ENCODE measurements around the gene PET117.
"Not testable (repeated sequence)": the region's sequence is repeated elsewhere in the genome, so short reads cannot be mapped to it uniquely, and the experiment has no call there.

Gene PET117

GRCh38 chr20:18174906-18175683, 37.4 kb downstream of the PET117 start:
- Histone ChIP-seq H3K27me3 (ENCODE audit: low read depth) (no peaks in the 10 kb centered on the region), H3K4me1 (peaks cover 5% of the 10 kb centered on the region; the same call in 1 of the 2 replicates), H3K4me3 (no peak overlapping the region), H3K9me3 (no peaks in the 10 kb centered on the region; the same call in 1 of the 2 replicates), H3K36me3 (replicated peaks) (peaks cover 2% of the 10 kb centered on the region; the same call in 1 of the 2 replicates)
- no peak for DNase-seq (ENCODE audit: low spot score in 2 of 2)
- in situ Hi-C loops (cut with MboI; ENCODE audit: low sequenced_read_pairs): no loop called here

- H3K4me1 ChIP-seq: peaks cover 5% of the 10 kb centered on the region; the same call in 1 of the 2 replicates
- no peaks in the 10 kb centered on the region for H3K27me3 ChIP-seq (ENCODE audit: low read depth)
- DNase-seq (ENCODE audit: low spot score in 2 of 2): no peak
- in situ Hi-C loops (cut with MboI; ENCODE audit: low sequenced_read_pairs): no loop called here
- H3K4me3 ChIP-seq: no peak overlapping the region
- H3K36me3 ChIP-seq (replicated peaks): peaks cover 10% of the 10 kb centered on the region
- peaks cover 6% of the 10 kb centered on the region for H3K9me3 ChIP-seq
These were observed 38.7 kb downstream of the PET117 start for GRCh38 chr20:18176318-18176785.

GRCh38 chr20:18180366-18180765, 42.7 kb downstream of the PET117 start:
- H3K27me3 ChIP-seq (ENCODE audit: low read depth); in situ Hi-C loops (cut with MboI; ENCODE audit: low sequenced_read_pairs); H3K4me1 ChIP-seq; H3K9me3 ChIP-seq; DNase-seq (ENCODE audit: low spot score in 2 of 2); H3K4me3 ChIP-seq: not testable (repeated sequence)
- peaks cover 27% of the 10 kb centered on the region for H3K36me3 ChIP-seq (replicated peaks)

GRCh38 chr20:18180815-18181214, 43.2 kb downstream of the PET117 start:
- no peak overlapping the region for H3K4me3 ChIP-seq
- H3K27me3 ChIP-seq (ENCODE audit: low read depth): no peaks in the 10 kb centered on the region
- H3K36me3 ChIP-seq (replicated peaks): peaks cover 28% of the 10 kb centered on the region
- DNase-seq (ENCODE audit: low spot score in 2 of 2): no peak
- in situ Hi-C loops (cut with MboI; ENCODE audit: low sequenced_read_pairs): no loop called here
- peaks cover 6% of the 10 kb centered on the region for H3K9me3 ChIP-seq
- peaks cover 5% of the 10 kb centered on the region; the same call in 1 of the 2 replicates for H3K4me1 ChIP-seq

DNA sequence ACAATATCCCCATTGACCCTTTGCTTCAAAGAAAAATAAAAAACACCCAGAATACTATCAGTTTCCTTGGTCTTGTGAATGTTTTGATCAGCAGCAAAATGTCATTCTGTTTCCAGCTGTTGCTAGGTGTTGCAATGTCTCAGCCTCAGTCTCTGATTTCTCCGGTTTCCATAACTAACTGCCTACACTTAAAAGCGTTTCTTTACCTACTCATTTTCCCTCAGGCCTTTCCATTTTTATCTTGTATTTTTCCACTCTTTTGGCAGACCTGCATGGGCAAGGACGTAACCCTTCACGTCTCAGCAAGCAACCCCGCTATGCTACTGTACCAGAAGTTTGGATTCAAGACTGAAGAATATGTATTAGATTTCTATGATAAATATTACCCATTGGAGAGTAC, 49.4 kb downstream of the PET117 start:
- H3K4me3 ChIP-seq: no peak overlapping the region
- H3K9me3 ChIP-seq: no peaks in the 10 kb centered on the region
- in situ Hi-C loops (cut with MboI; ENCODE audit: low sequenced_read_pairs): no loop called here
- H3K4me1 ChIP-seq: no peaks in the 10 kb centered on the region
- no peak for DNase-seq (ENCODE audit: low spot score in 2 of 2)
- H3K27me3 ChIP-seq (ENCODE audit: low read depth): no peaks in the 10 kb centered on the region
- H3K36me3 ChIP-seq (replicated peaks): peaks cover 33% of the 10 kb centered on the region

GRCh38 chr20:18188434-18188833, 50.8 kb downstream of the PET117 start:
- Histone ChIP-seq H3K27me3 (ENCODE audit: low read depth) (no peaks in the 10 kb centered on the region), H3K36me3 (replicated peaks) (peaks cover 27% of the 10 kb centered on the region), H3K4me3 (no peak overlapping the region), H3K9me3 (no peaks in the 10 kb centered on the region), H3K4me1 (no peaks in the 10 kb centered on the region)
- DNase-seq (ENCODE audit: low spot score in 2 of 2): no peak
- in situ Hi-C loops (cut with MboI; ENCODE audit: low sequenced_read_pairs): no loop called here

- H3K4me1 ChIP-seq: no peaks in the 10 kb centered on the region
- H3K4me3 ChIP-seq: no peak overlapping the region
- no peaks in the 10 kb centered on the region for H3K27me3 ChIP-seq (ENCODE audit: low read depth)
- no peaks in the 10 kb centered on the region for H3K9me3 ChIP-seq
- DNase-seq (ENCODE audit: low spot score in 2 of 2): no peak
- in situ Hi-C loops (cut with MboI; ENCODE audit: low sequenced_read_pairs): no loop called here
- H3K36me3 ChIP-seq (replicated peaks): peaks cover 16% of the 10 kb centered on the region; the same call in 1 of the 2 replicates
These were observed 52.9 kb downstream of the PET117 start for GRCh38 chr20:18190338-18191233.

GRCh38 chr20:18191306-18191705, 53.6 kb downstream of the PET117 start:
- 0 out of 2 replicates have a peak, but pooled peaks cover 12% of the 10 kb centered on the region for H3K36me3 ChIP-seq (replicated peaks)
- DNase-seq (ENCODE audit: low spot score in 2 of 2): no peak
- in situ Hi-C loops (cut with MboI; ENCODE audit: low sequenced_read_pairs): no loop called here
- H3K4me3 ChIP-seq: no peak overlapping the region
- no peaks in the 10 kb centered on the region for H3K9me3 ChIP-seq
- no peaks in the 10 kb centered on the region for H3K27me3 ChIP-seq (ENCODE audit: low read depth)
- no peaks in the 10 kb centered on the region for H3K4me1 ChIP-seq

All from HAP-1 (cell line).